CD1c-positive myeloid dendritic cell (primary cell): ENCODE measurements around the gene AMPD2.

Experiments
- DNase-seq: peaks from one replicate; pipeline ENCODE4 v3.0.0-alpha.2; 2016; ENCODE audit errors: extremely low spot score

AMPD2 gene

DNA sequence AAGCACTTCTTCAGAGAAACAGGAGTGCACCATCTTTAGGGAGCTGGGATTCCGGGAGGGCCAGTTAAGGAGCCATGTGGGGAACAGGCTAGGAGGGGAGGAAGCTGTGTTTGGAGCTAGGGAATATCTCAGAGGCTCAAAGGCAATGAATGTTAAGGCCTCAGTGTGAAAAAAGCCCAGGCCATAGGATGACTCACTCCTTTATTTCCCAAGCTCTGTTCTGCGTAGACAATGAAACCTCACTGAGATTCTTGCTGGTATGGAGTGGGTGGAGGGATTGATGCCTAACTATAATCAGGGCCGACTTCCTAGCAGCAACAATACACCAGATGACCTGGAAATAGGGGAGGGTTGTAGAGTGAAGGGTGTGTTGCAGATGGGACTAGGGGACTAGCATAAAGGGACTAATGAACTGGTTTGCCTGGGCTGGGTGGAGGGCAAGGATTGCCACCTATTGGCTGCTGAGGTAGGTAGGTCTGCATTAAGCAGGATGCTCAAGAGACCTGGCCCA lies 2.3 kb upstream of the AMPD2 start:
- peak; percentile 90 for DNase-seq

DNA sequence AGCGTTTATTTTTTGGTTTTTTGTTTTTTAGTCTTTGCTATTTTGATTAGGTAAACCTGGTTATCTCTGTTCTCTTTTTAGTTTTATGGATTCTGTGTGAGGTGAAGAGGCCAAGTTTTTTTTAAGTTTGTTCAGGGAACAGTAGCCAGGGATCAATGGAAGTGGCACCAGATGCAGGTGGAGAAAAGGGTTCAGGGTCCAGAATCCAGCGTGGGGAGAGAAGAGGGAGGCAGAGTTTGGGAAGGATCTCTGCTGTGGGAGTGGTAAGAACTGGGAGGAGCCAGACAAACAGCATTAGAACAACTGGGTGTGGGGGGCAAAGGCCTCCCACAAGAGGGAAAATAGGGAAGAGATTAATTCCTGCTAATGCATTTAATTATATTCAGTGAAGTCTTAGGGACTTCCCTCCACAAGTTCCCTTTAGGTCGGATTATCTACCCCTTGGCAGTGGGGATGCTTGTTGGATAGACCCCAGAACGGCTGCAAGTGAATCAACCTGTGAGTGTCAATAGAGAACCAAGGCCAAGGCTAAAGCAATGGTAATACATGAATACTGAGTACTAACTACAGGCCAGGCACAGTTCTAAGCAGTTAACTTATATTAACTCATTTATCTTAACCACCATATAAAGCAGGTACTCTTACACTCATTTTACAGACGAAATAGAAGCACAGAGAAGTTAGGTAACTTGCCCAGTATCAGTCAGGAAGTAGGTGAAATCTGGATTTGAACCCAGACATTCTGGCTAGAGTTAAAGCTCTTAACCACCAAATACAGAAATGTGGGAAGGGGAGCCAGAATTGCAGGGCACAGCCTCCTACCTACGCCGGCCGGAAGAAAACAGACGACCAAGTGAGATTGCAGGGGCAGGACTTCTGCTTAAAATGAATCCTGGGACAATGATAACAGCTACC lies 719 bp upstream of the AMPD2 start:
- DNase-seq = peak; percentile 75

DNA sequence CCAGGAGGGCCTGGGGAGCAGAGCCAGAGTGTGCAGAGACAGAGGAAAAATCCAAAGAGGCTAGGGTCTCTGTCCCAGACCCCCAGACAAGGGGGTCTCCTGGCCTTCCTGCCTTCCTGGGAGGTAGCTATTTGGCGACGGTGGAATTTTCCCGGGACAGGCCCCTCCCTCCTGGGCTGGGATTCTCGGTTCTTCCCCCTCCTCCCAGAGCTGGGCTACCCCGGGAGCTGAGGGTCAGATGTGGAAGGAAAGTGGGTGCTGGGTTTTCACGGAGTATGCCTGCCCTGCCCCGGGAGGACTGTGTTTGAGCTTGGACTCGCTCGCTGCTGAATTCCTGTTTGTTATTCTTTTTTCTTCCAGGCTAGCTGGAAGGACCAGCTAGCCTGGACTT lies 759 bp downstream of the AMPD2 start:
- peak; percentile 41 for DNase-seq

DNA sequence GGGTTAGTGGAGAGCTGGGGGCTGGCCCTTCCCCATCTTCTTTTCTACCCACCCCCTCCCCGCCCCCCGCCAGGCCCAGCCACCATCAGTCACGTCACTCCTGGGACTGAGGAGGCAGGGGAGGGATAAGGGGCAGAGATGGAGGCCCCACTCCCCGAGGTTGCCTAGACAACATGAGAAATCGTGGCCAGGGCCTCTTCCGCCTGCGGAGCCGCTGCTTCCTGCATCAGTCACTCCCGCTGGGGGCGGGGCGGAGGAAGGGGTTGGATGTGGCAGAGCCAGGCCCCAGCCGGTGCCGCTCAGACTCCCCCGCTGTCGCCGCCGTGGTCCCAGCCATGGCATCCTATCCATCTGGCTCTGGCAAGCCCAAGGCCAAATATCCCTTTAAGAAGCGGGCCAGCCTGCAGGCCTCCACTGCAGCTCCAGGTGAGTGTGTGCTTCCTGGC lies 1.2 kb downstream of the AMPD2 start:
- DNase-seq = peak; percentile 97

DNA sequence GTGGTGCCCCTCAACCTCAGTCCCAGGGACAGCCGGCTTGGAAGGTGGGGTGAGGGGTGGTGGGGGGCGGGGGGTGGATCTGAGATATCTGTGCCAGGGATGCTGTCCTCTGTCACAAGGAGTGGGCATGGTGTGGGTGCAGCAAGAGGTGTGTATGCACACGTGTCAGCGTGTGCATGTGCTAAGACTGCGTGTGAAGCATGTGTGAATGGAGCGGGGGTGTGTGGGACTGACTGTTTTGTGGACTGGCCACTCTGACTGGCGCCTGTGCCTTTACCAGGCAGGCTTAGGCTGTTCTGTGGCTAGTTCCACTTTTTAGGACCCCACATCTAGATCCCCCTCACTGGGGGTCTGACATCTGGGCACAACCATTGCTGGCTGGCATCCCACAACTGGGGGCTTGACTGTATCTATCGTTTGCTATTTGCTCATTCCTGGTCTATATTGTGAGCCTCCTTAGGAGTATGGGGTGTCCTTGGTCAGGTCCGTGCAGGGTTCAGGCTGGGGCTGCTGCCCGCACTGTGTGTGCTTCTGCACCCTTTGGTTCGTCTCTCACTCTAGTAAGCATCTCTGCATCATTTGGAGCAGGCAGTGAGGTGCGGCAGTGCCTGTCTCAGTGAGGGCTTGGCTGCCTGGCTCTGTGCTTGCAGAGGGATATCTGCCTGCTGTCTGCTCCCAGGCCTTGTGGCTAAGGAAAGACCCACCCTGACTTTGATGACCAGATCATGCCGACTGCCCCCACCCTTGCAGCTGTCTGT lies 1.9 kb downstream of the AMPD2 start:
- peak; percentile 66 for DNase-seq

DNA sequence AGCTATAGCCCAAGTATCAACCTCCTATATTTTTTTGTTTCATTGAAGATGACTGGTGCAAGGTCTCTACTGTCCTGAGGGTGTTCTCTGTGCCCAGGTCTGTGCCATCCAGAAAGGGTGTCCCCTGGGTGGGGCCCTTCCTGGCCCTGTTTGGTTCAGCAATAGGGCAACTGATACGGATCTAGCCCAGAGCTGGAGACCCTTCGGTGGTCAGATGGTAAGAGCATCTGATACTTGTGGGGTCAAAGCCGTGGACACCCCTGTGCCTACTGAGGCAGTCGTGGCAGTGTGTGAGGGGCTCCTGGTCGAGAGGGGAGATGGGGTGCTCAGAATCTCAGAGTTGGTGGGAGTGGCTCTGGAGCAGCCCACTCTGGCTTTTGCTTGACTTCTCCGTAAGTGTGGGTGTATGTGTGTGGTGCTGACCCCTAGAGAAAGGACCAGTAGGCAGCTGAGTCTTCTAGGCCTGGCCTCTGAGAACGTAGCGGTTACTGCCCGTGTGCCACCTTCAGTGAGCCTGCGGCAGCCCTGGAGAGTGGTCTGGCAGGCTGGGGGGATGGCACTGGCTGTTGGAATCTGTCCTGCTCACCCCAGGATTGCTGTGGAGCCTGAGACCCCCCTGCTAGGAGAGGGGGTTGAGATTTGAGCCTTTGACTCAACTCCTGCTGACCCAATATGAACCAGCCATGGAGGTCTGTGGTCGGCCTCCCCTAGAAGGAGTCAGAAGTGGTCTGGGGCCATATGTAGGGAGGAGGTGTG lies 2.7 kb downstream of the AMPD2 start:
- DNase-seq = no peak

DNA sequence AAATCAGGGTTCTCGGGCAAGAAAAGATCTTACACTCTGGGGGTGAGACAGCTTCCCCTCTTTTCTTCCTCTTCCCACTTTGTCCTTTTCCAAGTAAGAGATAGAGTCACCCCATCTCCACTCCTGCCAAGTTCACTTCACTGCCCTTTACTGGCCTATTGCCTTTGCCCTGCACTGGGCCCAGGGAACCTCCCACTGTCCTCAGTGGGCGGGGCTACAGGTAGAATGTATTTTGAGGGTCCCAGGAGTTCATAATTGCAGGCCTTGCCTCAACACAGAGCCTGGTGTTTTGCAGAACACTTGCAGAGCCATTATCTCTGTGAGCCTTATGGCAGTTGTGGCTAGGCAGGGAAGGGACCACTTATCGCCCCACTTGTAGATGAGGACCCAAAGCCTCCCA lies 3.3 kb downstream of the AMPD2 start:
- peak; percentile 60 for DNase-seq

DNA sequence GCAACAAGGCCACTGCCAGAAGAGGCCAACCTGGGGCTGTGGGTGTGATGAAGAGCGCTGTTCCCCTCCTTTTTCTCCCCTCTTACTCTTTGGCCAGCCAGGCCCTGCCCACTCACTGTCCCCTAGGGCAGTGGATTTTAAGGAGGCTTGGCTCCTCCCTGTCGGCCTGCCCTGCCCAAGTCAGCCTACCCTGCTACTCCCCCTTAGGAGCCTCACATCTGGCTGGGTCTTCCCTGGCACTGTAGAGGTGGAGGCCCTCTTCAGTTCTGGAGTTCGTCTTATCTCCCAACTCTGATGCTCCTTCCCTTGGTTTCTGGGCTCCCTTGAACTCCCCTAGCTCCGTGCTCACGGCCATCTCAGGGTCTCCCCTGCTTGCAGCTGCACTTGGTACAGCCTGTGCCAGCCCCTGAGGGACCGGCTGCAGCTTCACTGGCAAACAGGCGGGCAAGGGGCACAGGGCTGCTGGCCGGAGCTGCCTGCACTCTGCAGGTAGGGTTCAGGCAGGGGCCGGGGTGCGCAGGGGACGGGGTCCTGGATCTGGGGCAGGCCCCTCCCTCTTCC lies 4.0 kb downstream of the AMPD2 start:
- no peak for DNase-seq

DNA sequence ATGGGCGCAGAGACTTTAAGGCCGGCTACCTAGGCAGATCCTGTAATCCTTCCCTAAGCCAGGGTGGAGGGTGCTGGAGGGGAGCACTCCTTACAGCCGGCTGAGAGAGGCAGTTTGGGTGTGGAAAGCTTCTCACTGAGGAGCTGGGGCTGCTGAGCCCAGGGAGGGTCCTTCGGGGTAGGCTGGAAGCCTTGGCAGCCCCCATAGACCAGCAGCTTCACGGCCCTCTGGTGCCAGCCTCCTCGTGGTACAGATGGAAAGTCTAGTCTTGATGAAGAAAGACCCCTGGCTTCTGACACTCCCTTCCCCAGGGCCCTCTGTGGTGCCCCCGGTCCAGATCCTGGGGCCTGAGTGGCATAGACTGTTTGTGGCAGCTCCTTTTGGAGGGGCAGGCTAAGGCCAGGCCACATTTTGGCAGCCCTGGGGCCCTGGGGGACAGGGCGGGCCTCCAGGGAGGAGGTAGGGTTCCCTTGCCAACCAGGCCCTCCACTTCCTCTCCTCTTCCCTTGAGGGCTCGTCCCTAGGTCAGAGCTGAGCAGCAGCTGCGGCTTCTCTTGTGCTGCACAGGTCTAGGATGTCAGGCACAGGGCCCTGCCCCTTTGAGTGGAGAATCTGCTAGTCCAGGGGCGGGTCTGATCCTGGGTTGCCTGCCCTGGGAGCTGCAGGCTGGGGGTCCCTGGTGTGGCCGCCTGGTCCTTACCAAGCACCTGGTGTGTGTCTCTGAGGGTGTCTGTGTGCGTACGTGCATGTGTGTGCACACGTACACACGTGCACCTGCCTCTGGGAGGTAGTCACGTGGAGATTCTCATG lies 4.8 kb downstream of the AMPD2 start:
- no peak for DNase-seq

DNA sequence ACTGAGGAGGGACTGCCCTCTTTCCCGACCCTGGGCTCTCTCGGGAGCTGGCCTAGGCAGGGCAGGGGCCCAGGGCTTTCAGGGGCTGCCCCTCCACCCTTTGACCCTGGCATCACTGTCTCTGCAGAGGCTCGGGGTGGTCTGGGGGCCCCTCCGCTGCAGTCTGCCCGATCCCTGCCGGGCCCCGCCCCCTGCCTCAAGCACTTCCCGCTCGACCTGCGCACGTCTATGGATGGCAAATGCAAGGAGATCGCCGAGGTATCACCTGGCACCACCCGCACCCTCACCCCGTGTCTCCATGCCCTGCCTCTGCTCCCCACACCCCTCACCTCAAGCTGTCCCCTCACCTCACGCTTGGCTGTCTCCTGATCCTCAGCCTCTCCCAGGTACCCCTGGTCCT lies 5.5 kb downstream of the AMPD2 start:
- no peak for DNase-seq

DNA sequence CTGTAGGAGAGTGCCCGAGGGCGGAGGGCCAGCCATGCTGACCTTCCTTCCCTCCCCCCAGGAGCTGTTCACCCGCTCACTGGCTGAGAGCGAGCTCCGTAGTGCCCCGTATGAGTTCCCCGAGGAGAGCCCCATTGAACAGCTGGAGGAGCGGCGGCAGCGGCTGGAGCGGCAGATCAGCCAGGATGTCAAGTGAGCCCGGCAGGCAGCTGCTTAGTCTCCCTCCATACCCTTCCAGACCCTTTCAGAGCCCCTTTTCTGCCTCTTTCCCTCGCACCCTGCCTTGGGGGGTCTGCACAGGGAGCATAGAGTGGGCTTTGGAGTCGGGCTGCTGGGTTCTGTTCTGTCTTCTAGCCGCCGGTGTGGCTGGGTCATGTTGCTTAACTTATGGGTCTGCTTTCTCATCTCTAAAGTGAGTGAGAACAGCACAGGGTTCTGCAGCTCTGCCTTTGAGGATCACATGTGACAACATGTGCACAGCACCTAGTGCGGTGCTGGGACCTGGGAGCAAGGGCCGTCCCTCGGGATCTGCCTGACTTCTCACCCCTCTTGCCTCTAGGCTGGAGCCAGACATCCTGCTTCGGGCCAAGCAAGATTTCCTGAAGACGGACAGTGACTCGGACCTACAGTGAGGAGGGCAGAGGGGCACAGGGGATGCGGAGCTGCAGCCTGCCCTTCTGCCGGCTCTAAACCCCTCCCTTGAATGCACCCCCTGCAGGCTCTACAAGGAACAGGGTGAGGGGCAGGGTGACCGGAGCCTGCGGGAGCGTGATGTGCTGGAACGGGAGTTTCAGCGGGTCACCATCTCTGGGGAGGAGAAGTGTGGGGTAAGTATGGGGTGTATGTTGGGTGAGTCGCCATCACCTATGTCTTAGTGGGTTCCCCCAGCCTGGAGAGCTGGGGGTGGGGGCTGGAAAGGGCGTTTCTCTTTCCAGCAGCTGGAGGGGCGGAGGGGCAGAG lies 6.2 kb downstream of the AMPD2 start:
- no peak for DNase-seq

DNA sequence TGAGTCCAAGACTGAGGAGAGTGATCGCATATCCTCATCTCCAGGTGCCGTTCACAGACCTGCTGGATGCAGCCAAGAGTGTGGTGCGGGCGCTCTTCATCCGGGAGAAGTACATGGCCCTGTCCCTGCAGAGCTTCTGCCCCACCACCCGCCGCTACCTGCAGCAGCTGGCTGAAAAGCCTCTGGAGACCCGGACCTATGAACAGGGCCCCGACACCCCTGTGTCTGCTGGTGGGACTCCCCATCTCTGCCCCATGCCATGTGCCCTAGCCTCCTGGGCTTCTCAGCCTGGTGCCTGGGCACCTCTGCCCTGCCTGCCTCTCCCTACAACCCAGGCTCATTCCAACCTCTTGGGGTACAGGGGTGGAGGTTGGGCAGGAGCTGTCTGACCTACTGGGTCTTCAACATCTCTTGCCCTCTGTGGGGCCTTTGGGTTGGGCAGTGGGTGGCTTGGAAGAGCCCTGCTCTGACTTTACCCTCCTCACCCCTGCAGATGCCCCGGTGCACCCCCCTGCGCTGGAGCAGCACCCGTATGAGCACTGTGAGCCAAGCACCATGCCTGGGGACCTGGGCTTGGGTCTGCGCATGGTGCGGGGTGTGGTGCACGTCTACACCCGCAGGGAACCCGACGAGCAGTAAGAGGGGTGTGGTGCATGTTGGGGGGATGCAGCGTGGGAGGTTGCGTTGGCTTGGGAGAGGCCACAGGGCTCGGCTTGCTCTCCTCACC lies 7.2 kb downstream of the AMPD2 start:
- no peak for DNase-seq

DNA sequence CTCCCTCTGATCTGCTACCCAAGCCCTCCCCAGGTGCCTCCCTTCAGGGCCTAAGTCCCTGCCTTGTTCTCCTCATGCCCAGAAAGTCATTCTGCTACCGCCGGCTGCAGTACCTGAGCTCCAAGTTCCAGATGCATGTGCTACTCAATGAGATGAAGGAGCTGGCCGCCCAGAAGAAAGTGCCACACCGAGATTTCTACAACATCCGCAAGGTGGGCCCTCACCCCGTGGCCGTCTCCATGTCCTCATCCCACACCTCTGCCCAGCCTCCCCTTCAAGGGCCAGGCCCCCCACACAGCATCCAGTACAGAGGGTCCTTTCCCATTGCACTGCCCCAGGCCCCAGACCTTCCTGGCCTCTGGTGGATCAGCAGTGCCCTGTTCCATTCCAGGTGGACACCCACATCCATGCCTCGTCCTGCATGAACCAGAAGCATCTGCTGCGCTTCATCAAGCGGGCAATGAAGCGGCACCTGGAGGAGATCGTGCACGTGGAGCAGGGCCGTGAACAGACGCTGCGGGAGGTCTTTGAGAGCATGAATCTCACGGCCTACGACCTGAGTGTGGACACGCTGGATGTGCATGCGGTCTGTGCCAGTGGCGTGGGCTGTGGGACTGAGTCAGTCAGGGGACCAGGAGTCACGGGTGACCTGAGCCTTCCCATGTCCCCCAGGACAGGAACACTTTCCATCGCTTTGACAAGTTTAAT lies 8.2 kb downstream of the AMPD2 start:
- no peak for DNase-seq

DNA sequence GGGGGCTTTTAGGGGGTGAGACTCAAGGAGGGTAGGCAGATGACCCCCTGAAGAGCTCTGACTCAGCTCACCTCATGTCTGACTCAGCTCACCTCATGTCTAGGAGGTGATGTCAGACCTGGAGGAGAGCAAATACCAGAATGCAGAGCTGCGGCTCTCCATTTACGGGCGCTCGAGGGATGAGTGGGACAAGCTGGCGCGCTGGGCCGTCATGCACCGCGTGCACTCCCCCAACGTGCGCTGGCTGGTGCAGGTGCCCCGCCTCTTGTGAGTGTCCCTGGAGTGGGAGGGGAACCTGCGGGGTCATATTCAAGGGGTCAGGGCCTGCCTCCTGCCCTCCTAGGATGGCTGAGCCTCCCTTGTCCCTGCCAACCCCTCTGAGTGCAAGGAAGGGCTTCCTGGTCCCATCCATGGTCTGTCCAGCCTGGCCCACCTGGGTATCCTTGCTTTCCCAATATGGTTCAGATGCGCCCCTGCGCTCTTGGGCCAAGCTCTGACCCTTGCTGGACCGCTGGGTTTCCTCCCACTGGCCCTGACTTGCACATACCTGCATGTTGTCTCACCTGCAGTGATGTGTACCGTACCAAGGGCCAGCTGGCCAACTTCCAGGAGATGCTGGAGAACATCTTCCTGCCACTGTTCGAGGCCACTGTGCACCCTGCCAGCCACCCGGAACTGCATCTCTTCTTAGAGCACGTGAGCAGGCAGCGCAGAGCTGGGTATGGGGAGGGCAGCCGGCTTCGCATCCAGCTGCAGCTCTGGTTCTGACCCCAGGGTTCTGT lies 9.1 kb downstream of the AMPD2 start:
- DNase-seq = no peak

DNA sequence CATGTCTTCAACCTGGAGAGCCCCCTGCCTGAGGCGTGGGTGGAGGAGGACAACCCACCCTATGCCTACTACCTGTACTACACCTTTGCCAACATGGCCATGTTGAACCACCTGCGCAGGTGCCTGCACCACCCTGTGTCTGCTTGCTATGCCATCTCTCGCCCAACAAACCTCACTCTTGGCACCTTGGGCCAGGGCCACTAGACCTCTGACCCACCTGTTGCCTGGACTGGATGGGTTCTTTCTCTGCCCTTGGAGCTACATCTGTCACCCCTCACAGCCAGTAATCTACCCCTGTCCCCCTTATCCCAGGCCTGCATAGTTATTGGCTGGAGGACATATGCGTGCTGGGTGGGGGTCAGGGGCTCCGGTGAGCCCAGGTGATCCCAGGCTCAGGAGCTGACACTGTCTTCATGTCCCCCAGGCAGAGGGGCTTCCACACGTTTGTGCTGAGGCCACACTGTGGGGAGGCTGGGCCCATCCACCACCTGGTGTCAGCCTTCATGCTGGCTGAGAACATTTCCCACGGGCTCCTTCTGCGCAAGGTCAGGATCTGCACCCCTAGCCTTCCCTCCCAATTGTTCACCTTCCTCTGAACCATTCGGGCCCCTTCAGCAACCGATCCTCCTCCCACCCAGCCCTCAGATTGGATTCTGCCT lies 9.9 kb downstream of the AMPD2 start:
- no peak for DNase-seq

DNA sequence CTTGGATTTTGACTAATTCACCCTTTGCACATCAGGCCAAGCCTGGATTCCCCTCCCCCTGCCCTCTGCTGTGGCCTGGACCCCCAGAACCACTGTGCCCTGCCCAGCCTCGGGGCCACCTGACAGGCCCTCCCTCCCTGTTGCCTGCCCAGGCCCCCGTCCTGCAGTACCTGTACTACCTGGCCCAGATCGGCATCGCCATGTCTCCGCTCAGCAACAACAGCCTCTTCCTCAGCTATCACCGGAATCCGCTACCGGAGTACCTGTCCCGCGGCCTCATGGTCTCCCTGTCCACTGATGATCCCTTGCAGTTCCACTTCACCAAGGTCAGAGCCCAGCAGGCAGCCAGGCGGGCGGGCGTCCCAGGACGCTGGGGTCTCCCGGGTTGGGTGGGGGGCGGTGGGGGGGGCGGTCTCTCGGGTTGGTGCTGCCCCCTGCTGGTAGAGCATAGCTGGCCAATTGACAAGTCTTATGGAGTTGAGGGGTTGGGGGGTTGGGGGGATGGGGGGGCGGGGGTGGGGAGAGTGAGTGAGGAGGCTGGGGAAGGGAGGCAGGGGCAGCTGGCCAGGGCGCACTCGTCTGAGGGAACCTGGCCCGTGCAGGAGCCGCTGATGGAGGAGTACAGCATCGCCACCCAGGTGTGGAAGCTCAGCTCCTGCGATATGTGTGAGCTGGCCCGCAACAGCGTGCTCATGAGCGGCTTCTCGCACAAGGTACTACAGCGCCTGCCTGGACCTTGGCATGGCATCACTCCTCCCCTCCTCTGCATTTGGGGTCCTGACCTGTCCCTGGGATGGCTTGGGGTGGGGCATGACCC lies 10.7 kb downstream of the AMPD2 start:
- no peak for DNase-seq
